Measurements from ENCODE around the gene KIFBP. TPM values are rescaled to one million over a fixed set of nuclear protein-coding genes. Genes with fewer than 3 reads are reported as not detected.

Gene KIFBP
- total RNA-seq, 1 donor: 74.7 TPM

DNA sequence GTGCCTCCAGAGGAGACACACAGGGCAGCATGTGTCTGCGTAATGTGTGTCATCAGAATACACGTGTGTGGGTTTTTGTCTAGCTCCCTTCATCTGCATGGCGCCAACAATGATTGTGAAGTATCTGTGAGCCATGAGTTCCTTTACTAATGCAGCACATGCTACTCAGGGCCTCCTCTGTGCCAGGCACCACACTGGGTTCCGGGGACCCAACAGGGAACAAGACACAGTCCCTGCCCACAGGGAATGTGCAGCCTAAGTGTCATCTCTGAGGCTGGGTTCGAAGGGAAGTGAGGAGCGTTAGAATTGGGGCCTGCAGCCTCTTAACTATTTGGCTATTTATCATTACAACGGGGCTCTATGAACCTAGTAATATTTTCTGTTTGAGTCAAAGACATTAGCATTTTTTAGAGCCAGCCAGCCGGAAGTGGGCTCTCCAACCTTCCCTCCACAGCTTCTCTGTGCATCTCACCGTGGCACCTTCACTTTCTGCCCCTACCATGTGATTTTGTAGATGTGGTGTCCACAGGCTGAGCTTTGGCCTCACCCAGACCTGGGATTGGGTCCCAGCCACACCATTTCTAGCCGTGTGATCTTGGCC, 55.4 kb downstream of the KIFBP start:
- H3K4me3 ChIP-seq (ENCODE audit: low read depth, low read length): no peak overlapping the region
- DNase-seq (ENCODE audit: low read depth): no peak
- TF ChIP-seq, protein P1, sequence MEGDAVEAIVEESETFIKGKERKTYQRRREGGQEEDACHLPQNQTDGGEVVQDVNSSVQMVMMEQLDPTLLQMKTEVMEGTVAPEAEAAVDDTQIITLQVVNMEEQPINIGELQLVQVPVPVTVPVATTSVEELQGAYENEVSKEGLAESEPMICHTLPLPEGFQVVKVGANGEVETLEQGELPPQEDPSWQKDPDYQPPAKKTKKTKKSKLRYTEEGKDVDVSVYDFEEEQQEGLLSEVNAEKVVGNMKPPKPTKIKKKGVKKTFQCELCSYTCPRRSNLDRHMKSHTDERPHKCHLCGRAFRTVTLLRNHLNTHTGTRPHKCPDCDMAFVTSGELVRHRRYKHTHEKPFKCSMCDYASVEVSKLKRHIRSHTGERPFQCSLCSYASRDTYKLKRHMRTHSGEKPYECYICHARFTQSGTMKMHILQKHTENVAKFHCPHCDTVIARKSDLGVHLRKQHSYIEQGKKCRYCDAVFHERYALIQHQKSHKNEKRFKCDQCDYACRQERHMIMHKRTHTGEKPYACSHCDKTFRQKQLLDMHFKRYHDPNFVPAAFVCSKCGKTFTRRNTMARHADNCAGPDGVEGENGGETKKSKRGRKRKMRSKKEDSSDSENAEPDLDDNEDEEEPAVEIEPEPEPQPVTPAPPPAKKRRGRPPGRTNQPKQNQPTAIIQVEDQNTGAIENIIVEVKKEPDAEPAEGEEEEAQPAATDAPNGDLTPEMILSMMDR (IDR thresholded peaks at IDR 0.05; ENCODE audit: insufficient read depth, low read depth, low read length): no peak

DNA sequence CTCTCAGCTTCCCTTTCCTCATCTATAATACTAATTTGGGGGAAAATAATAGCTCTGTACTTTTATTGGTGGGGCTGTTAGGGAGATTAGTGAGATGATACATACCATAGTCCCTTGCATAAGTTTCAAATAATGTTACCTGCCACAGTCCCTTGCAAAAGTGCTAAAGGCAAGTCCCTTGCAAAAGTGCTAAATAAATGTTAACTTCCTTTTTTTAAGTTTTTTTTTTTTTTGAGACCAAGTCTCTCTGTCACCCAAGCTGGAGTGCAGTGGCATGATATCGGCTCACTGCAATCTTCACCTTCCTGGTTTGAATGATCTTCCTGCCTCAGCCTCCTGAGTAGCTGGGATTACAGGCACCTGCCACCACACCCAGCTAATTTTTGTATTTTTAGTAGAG, 55.9 kb downstream of the KIFBP start:
- H3K4me3 ChIP-seq (ENCODE audit: low read depth, low read length): no peak overlapping the region
- no peak for DNase-seq (ENCODE audit: low read depth)
- TF ChIP-seq, protein P1 (IDR thresholded peaks at IDR 0.05; ENCODE audit: insufficient read depth, low read depth, low read length): no peak

DNA sequence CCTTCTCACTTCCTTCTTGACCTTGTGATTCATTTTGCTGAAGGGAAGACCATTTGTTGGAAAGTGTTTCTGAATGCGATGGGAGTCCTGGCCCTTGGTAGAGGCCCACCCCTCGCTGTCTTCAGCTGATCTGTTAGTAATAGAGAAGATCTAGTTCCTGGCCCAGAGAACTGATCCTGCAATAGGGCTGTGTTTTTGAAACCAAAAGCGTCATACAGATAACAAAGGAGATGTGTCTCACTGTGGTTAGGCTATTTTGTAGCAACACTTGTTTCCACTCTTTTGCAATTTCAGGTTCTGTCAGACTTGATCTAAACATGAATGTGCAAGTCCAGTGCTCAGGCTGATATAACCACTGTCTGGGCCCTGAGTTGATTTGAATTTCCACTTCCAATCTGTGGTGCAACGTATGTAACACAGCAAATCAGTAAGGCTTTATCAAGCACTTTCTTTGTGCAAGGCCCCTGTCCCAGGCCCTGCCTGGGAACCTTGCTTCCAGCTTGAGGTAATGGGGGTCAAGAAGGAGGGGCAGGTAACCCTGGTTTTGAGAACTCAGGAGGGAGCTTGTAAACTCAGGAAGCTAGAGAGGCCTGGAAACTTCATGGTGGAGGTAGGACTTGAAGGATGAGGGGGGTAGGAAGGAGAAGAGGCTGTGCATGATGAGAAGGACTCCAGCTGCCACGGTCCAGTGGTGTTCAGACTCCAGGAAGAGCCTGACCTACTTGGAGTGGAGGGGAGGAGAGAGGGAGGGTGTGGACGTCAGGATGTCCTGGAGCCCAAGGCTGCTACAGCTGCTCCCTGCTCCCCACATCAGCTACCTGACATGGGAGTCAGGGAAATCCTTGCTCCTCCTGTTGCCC, 57.1 kb downstream of the KIFBP start:
- TF ChIP-seq, protein P1 (IDR thresholded peaks at IDR 0.05; ENCODE audit: insufficient read depth, low read depth, low read length): no peak
- no peak overlapping the region for H3K4me3 ChIP-seq (ENCODE audit: low read depth, low read length)
- DNase-seq (ENCODE audit: low read depth): peak; percentile 85

DNA sequence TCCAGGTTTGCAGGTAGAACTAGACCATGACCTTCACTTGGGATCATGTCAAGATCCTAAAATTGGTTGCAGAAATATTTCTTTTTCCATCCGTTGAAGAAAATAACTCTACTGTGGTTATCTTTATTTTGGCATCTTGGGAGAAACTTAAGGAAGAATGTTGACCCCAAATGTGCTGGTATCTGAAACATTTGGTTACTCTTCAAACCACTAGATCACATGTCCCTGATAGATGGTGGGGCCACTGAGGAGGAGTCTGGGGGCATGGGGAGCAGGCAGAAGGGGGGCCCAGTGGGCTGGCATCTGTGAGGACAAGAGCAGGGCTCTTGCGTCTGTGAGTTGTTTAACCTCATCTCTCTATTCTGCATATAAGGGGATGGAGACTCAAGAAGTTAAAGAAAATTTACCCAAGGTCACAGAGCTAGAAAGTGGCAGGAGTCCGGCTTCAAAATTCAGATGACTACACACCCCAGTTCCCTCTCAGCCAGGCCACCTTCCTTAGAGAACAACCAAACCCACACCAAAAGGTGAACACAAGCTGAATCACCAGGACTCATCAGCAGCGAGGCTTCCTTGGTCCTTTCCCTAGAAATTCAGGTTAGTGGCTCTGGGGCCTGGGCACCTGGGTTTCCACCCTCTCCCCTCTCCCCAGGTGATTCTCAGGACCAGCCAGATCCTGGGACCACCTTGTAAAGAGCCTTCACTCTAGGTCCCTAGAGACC, 58.7 kb downstream of the KIFBP start:
- TF ChIP-seq, protein P1 (IDR thresholded peaks at IDR 0.05; ENCODE audit: insufficient read depth, low read depth, low read length): no peak
- H3K4me3 ChIP-seq (ENCODE audit: low read depth, low read length): no peak overlapping the region
- DNase-seq (ENCODE audit: low read depth): no peak

DNA sequence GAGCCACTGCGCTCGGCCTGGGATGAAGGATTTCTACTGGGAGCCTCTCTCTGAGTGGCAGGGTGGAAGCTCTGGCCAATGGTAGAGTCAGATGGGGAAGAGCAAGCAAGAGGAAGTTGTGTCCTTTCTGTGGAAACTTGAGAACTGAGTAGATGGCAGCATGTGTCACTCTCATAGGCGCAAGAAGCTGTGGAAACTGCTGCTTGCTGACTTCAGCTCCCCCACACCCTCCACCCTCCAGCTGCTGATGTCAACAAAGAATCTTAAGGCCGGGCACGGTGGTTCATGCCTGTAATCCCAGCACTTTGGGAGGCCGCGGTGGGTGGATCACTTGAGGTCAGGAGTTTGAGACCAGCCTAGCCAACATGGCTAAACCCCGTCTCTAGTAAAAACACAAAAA, 59.5 kb downstream of the KIFBP start:
- peak; percentile 68 for DNase-seq (ENCODE audit: low read depth)
- TF ChIP-seq, protein P1 (IDR thresholded peaks at IDR 0.05; ENCODE audit: insufficient read depth, low read depth, low read length): no peak
- H3K4me3 ChIP-seq (ENCODE audit: low read depth, low read length): no peak overlapping the region

DNA sequence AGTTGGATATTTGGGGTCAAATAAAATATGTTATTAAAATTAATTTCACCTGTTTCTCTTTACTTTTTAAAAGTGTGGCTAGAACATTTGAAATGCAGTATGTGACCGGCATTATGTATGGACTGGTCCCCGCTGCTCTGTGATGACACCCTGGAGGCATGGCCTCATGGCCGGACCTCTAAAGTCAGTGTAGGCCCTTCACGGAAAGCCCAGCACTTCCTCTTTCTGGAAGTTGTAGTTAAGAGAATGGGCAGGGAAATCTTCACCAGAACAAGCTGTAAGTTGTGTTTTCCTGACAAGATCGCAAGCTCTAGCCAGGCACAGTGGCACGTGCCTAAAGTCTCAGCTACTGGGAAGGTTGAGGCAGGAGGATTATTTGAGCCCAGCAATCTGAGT, 61.0 kb downstream of the KIFBP start:
- TF ChIP-seq, protein P1 (IDR thresholded peaks at IDR 0.05; ENCODE audit: insufficient read depth, low read depth, low read length): no peak
- no peak for DNase-seq (ENCODE audit: low read depth)
- H3K4me3 ChIP-seq (ENCODE audit: low read depth, low read length): no peak overlapping the region

Measured in fibroblast of villous mesenchyme (primary cell).